Tibial nerve (tissue), 4 donors: ENCODE data around the gene NDUFAF8. TPM values are rescaled to one million over a fixed set of nuclear protein-coding genes. Genes with fewer than 3 reads are reported as not detected.

Experiments used
- DNase-seq, 2 donors: peaks; one replicate each; pipeline ENCODE4 v3.0.0-alpha.2; 2019; ENCODE audit warnings: low spot score in 2 of 2
- H3K27ac ChIP-seq, 4 donors: fragments of 200-600 bp; sonication (generic) in 3 of 4; one replicate each; pipeline ENCODE4 v1.5.1; 2017 to 2019; ENCODE audit warnings: mild to moderate bottlenecking in 1 of 4
- H3K27me3 ChIP-seq, 2 donors: fragments of 200-600 bp; sonication (generic) in 1 of 2; one replicate each; pipeline versions ENCODE4 v1.5.1 to v1.6.0; 2017 to 2019
- H3K36me3 ChIP-seq, 3 donors: fragments of 200-600 bp; sonication (generic); one replicate each; pipeline ENCODE4 v1.5.1; 2018 to 2019
- H3K4me1 ChIP-seq, 4 donors: fragments of 200-600 bp; sonication (generic) in 3 of 4; one replicate each; pipeline ENCODE4 v1.5.1; 2017 to 2019
- H3K4me3 ChIP-seq, 4 donors: fragments of 200-600 bp; sonication (generic) in 3 of 4; one replicate each; pipeline ENCODE4 v1.5.1; 2017 to 2019; ENCODE audit warnings: mild to moderate bottlenecking in 1 of 4, moderate library complexity in 1 of 4
- H3K9me3 ChIP-seq, 4 donors: fragments of 200-600 bp; sonication (generic) in 3 of 4; one replicate each; pipeline ENCODE4 v1.5.1; 2017 to 2019
- CTCF ChIP-seq, 5 experiments: fragments of 200-600 bp in 3 of 5; fragments of 450-650 bp in 2 of 5; sonication (generic) in 3 of 5; IDR thresholded peaks; one replicate each; pipeline ENCODE4 v1.5.1; 2016 to 2019; ENCODE audit warnings: antibody characterized with exemption in 5 of 5, mild to moderate bottlenecking in 3 of 5, moderate library complexity in 2 of 5
- EP300 ChIP-seq, 2 donors: sonication (generic); formaldehyde crosslinking; IDR thresholded peaks; one replicate each; pipeline ENCODE4 v1.6.1; 2017; ENCODE audit warnings: antibody characterized with exemption in 2 of 2, mild to moderate bottlenecking in 1 of 2
- POLR2A ChIP-seq, 2 donors: fragments of 450-650 bp; IDR thresholded peaks; one replicate each; pipeline ENCODE4 v1.6.1; 2017; ENCODE audit warnings: antibody characterized with exemption in 2 of 2, mild to moderate bottlenecking in 2 of 2, moderate library complexity in 2 of 2
- WGBS, 2 donors: methylation state at CpG; one replicate each; pipeline ENCODE4 v1.1.5; 2018; 5-methylcytosine and 5-hydroxymethylcytosine counted together
- total RNA-seq, 4 donors: library from RNA; depleted of rRNA; stranded (reverse); fragments of >200 nt; gene quantifications; one replicate each; pipeline ENCODE4 v1.1.0, GENCODE V29; 2016

Gene NDUFAF8
- total RNA-seq, 4 donors from 2014 or later, result 27.8 to 73.0 (median 61.1) TPM

- 76% methylated on average over 16 of the region's 16 CpGs for whole genome bisulfite sequencing, 2 donors
- TF ChIP-seq EP300 (IDR thresholded peaks at IDR 0.05) (no peak), CTCF (IDR thresholded peaks at IDR 0.05) (no peak), POLR2A (IDR thresholded peaks at IDR 0.05) (no peak)
- no peak for DNase-seq
- Histone ChIP-seq H3K4me1 (peaks cover 0 to 49% (median 26%) of the 10 kb centered on the region in 4 donors), H3K4me3 (no peak overlapping the region), H3K27ac (peak overlapping the region in 1 of 4 donors; percentile 22), H3K36me3 (peaks cover 0 to 52% (median 0%) of the 10 kb centered on the region in 3 donors), H3K27me3 (no peaks in the 10 kb centered on the region), H3K9me3 (no peaks in the 10 kb centered on the region)
Measured at GRCh38 chr17:81287741-81288430, 48.8 kb downstream of the NDUFAF8 start.

GRCh38 chr17:81288715-81289114 is 49.6 kb downstream of the NDUFAF8 start:
- H3K36me3 ChIP-seq, result peaks cover 0 to 46% (median 0%) of the 10 kb centered on the region in 3 donors
- TF ChIP-seq POLR2A (IDR thresholded peaks at IDR 0.05) (no peak), CTCF (IDR thresholded peaks at IDR 0.05) (no peak), EP300 (IDR thresholded peaks at IDR 0.05) (no peak)

GRCh38 chr17:81289627-81290026 is 50.5 kb downstream of the NDUFAF8 start:
- Histone ChIP-seq H3K36me3 (peaks cover 0 to 46% (median 0%) of the 10 kb centered on the region in 3 donors), H3K4me1 (peaks cover 0 to 62% (median 35%) of the 10 kb centered on the region in 4 donors), H3K27ac (no peak overlapping the region), H3K9me3 (no peaks in the 10 kb centered on the region), H3K27me3 (no peaks in the 10 kb centered on the region), H3K4me3 (no peak overlapping the region)
- WGBS, 2 donors, result 95% methylated on average over 21 of the region's 21 CpGs
- TF ChIP-seq EP300 (IDR thresholded peaks at IDR 0.05) (no peak), POLR2A (IDR thresholded peaks at IDR 0.05) (no peak), CTCF (IDR thresholded peaks at IDR 0.05) (no peak)
- DNase-seq, result no peak

More at GRCh38 chr17:81288715-81289114, 49.6 kb downstream of the NDUFAF8 start:
- H3K4me3 ChIP-seq, result no peak overlapping the region
- no peaks in the 10 kb centered on the region for H3K9me3 ChIP-seq
- H3K27me3 ChIP-seq, result no peaks in the 10 kb centered on the region
- no peak for DNase-seq
- peaks cover 0 to 57% (median 31%) of the 10 kb centered on the region in 4 donors for H3K4me1 ChIP-seq
- 87 to 90% methylated on average over 8 of the region's 8 CpGs for WGBS, 2 donors
- H3K27ac ChIP-seq, result no peak overlapping the region

- Histone ChIP-seq H3K27me3 (no peaks in the 10 kb centered on the region), H3K4me1 (peaks cover 0 to 56% (median 31%) of the 10 kb centered on the region in 4 donors)
- TF ChIP-seq POLR2A (IDR thresholded peaks at IDR 0.05) (no peak), CTCF (IDR thresholded peaks at IDR 0.05) (no peak), EP300 (IDR thresholded peaks at IDR 0.05) (no peak)
Measured at GRCh38 chr17:81290230-81290629, 51.1 kb downstream of the NDUFAF8 start.

More at GRCh38 chr17:81290230-81290629, 51.1 kb downstream of the NDUFAF8 start:
- Histone ChIP-seq H3K36me3 (peaks cover 0 to 46% (median 0%) of the 10 kb centered on the region in 3 donors), H3K4me3 (no peak overlapping the region), H3K27ac (no peak overlapping the region), H3K9me3 (no peaks in the 10 kb centered on the region)
- no peak for DNase-seq
- 93 to 96% methylated on average over 5 of the region's 5 CpGs for WGBS, 2 donors

Other genes starting within 250 kb of the NDUFAF8 start
- 10 to 100 TPM; 30.6 to 46.3 (median 40.2) TPM for gene CHMP6, start 247.5 kb upstream of the NDUFAF8 start, total RNA-seq
- 10 to 100 TPM; 49.5 to 81.2 (median 66.9) TPM for gene BAIAP2, start 204.2 kb upstream of the NDUFAF8 start, total RNA-seq
- not detected for gene PVALEF, start 73.8 kb upstream of the NDUFAF8 start, total RNA-seq
- 100 to 1,000 TPM; 247 to 385 (median 322) TPM for gene AATK, start 73.1 kb upstream of the NDUFAF8 start, total RNA-seq
- gene CEP131, start 16.4 kb upstream of the NDUFAF8 start, total RNA-seq, result 10 to 100 TPM in 3 of 4 donors, 1 to 10 TPM in 1; 9.2 to 35.0 (median 20.9) TPM
- 100 to 1,000 TPM in 1 of 4 donors, 10 to 100 TPM in 3; 41.5 to 102 (median 73.9) TPM for gene TEPSIN, start 263 bp upstream of the NDUFAF8 start, total RNA-seq
- gene SLC38A10, start 56.0 kb downstream of the NDUFAF8 start, total RNA-seq, result 100 to 1,000 TPM in 2 of 4 donors, 10 to 100 TPM in 2; 80.0 to 149 (median 123) TPM
- 10 to 100 TPM; 15.1 to 38.7 (median 27.4) TPM for gene BAHCC1, start 156.1 kb downstream of the NDUFAF8 start, total RNA-seq